Activated CD8-positive, alpha-beta T cell treated with anti-CD3 and anti-CD28 coated beads for 36 hours (primary cell): ENCODE data around the gene C3orf49. TPM values are rescaled to one million over a fixed set of nuclear protein-coding genes. Genes with fewer than 3 reads are reported as not detected.

Experiments
- ATAC-seq: fragments of 200-7000 bp; cut with Tn5 transposase; one replicate; pipeline ENCODE4 v1.10.0; 2021; ENCODE audit warnings: mild to moderate bottlenecking, moderate library complexity
- CTCF ChIA-PET: fragments of 350-600 bp; sonication (Branson Sonifier 250); formaldehyde crosslinking; loops from one replicate; lab custom pipeline; 2021; ENCODE audit warnings: antibody characterized with exemption; lab: Charles Lee
- POLR2A ChIA-PET: fragments of 350-600 bp; sonication (Branson Sonifier 250); formaldehyde crosslinking; loops from one replicate; lab custom pipeline; 2021; ENCODE audit warnings: antibody characterized with exemption; lab: Charles Lee
- DNase-seq: peaks from one replicate; pipeline ENCODE4 v3.0.0-alpha.2; 2020
- H3K27ac Mint-ChIP-seq: one replicate; pipeline ENCODE4 v1.8.0; 2021; ENCODE audit warnings: mild to moderate bottlenecking, mixed read lengths
- H3K27me3 Mint-ChIP-seq: one replicate; pipeline ENCODE4 v1.8.0; 2021; ENCODE audit warnings: mixed read lengths
- H3K36me3 Mint-ChIP-seq: one replicate; pipeline ENCODE4 v1.8.0; 2021; ENCODE audit warnings: low read depth, mixed read lengths
- H3K4me1 Mint-ChIP-seq: one replicate; pipeline ENCODE4 v1.8.0; 2021; ENCODE audit warnings: low read depth, mixed read lengths
- H3K4me3 Mint-ChIP-seq: one replicate; pipeline ENCODE4 v1.8.0; 2021; ENCODE audit warnings: mild to moderate bottlenecking, moderate library complexity, mixed read lengths
- H3K9me3 Mint-ChIP-seq: one replicate; pipeline ENCODE4 v1.8.0; 2021; ENCODE audit warnings: mixed read lengths
- CTCF ChIP-seq: fragments of 200-600 bp; IDR thresholded peaks from one replicate; pipeline ENCODE4 v1.8.0; 2022; ENCODE audit warnings: antibody characterized with exemption, mild to moderate bottlenecking
- intact Hi-C: fragments of 100-400 bp; cut with micrococcal nuclease; formaldehyde crosslinking; loops from one replicate; pipeline ENCODE4 v1.10.0; 2022
- total RNA-seq, 2 experiments: library from RNA; stranded (reverse); gene quantifications; one replicate each; pipeline ENCODE4 v1.2.3, GENCODE V29; 2021

The C3orf49 gene
- total RNA-seq, 2 experiments from 2014 or later: not detected

GRCh38 chr3:63845215-63845614 lies 26.1 kb downstream of the C3orf49 start:
- no peak for TF ChIP-seq CTCF
- Mint-ChIP-seq H3K36me3 (peaks cover 10% of the 10 kb centered on the region), H3K9me3 (peaks cover 4% of the 10 kb centered on the region), H3K27me3 (no peaks in the 10 kb centered on the region), H3K4me1 (peaks cover 6% of the 10 kb centered on the region), H3K27ac (no peak overlapping the region), H3K4me3 (no peak overlapping the region)
- POLR2A ChIA-PET: no interaction called here
- DNase-seq (no peak), ATAC-seq (no peak)
- CTCF ChIA-PET: interaction anchor here (1.0 kb wide), 1 partner anchor 27 kb away, joined by 3 read pairs; no protein-coding TSS in a partner anchor
- intact Hi-C loops: no loop called here

GRCh38 chr3:63847718-63848450 lies 28.8 kb downstream of the C3orf49 start:
- Mint-ChIP-seq H3K4me3 (no peak overlapping the region), H3K4me1 (peaks cover 6% of the 10 kb centered on the region), H3K27me3 (no peaks in the 10 kb centered on the region), H3K27ac (no peak overlapping the region), H3K9me3 (peaks cover 3% of the 10 kb centered on the region), H3K36me3 (peaks cover 17% of the 10 kb centered on the region)
- ChIA-PET POLR2A (no interaction called here), CTCF (no interaction called here)
- intact Hi-C loops: no loop called here
- DNase-seq: no peak
- TF ChIP-seq CTCF: no peak
- no peak for ATAC-seq

- DNase-seq: no peak
- intact Hi-C loops: no loop called here
- peaks cover 13% of the 10 kb centered on the region for H3K36me3 Mint-ChIP-seq
- H3K4me3 Mint-ChIP-seq: no peak overlapping the region
- no peak overlapping the region for H3K27ac Mint-ChIP-seq
- H3K27me3 Mint-ChIP-seq: no peaks in the 10 kb centered on the region
- peaks cover 4% of the 10 kb centered on the region for H3K4me1 Mint-ChIP-seq
- ChIA-PET POLR2A (no interaction called here), CTCF (no interaction called here)
- no peak for TF ChIP-seq CTCF
- ATAC-seq: no peak
- no peaks in the 10 kb centered on the region for H3K9me3 Mint-ChIP-seq
Observed at GRCh38 chr3:63849175-63849574, 30.1 kb downstream of the C3orf49 start.

- Mint-ChIP-seq H3K36me3 (peaks cover 9% of the 10 kb centered on the region), H3K4me3 (no peak overlapping the region), H3K4me1 (peaks cover 11% of the 10 kb centered on the region), H3K27me3 (no peaks in the 10 kb centered on the region), H3K27ac (no peak overlapping the region), H3K9me3 (no peaks in the 10 kb centered on the region)
- CTCF ChIA-PET: interaction anchor here (2.0 kb wide), 1 partner anchor 33 kb away, joined by 7 read pairs; the partner anchor contains the start of gene C3orf49
- ATAC-seq: no peak
- DNase-seq: no peak
- no peak for TF ChIP-seq CTCF
- intact Hi-C loops: no loop called here
- POLR2A ChIA-PET: interaction anchor here (1.0 kb wide), 1 partner anchor 12 kb away, joined by 6 read pairs; the partner anchor contains the start of genes ATXN7 and THOC7
Observed at GRCh38 chr3:63851287-63851686, 32.2 kb downstream of the C3orf49 start.

- ChIA-PET POLR2A (interaction anchor here (1.1 kb wide), 1 partner anchor 61 kb away, joined by 3 read pairs; no protein-coding TSS in a partner anchor), CTCF (no interaction called here)
- ATAC-seq: no peak
- no peaks in the 10 kb centered on the region for H3K27me3 Mint-ChIP-seq
- intact Hi-C loops: no loop called here
- H3K36me3 Mint-ChIP-seq: peaks cover 11% of the 10 kb centered on the region
- no peaks in the 10 kb centered on the region for H3K9me3 Mint-ChIP-seq
- H3K4me3 Mint-ChIP-seq: no peak overlapping the region
- no peak for TF ChIP-seq CTCF
- H3K4me1 Mint-ChIP-seq: peaks cover 19% of the 10 kb centered on the region
- no peak for DNase-seq
- H3K27ac Mint-ChIP-seq: no peak overlapping the region
Observed at GRCh38 chr3:63853106-63853505, 34.0 kb downstream of the C3orf49 start.
